HFF-Myc (cell line): ENCODE results near the gene IRF5.
"Not testable (repeated sequence)": the region's sequence is repeated elsewhere in the genome, so short reads cannot be mapped to it uniquely, and the experiment has no call there.

Source experiments
- DNase-seq: peaks from one replicate; pipeline ENCODE4 v3.0.0-alpha.2; 2011; ENCODE audit warnings: low read depth; ENCODE audit errors: extremely low read depth
- H3K4me3 ChIP-seq: replicated peaks from 2 replicates; pipeline ENCODE4 v1.5.1; 2011; ENCODE audit warnings: low read depth, mild to moderate bottlenecking, control low read depth, low read length
- CTCF ChIP-seq: IDR thresholded peaks from 2 replicates; pipeline ENCODE4 v1.5.1; 2012; ENCODE audit warnings: mild to moderate bottlenecking, low read depth, low read length, control low read depth; ENCODE audit errors: missing control alignments

IRF5 gene

GRCh38 chr7:128982105-128982504 is 44.4 kb downstream of the IRF5 start:
- H3K4me3 ChIP-seq: no peak overlapping the region
- TF ChIP-seq CTCF: no peak
- no peak for DNase-seq

- no peak for TF ChIP-seq CTCF
Measured at GRCh38 chr7:128985660-128986059, 47.9 kb downstream of the IRF5 start.

GRCh38 chr7:128986609-128987008 is 48.9 kb downstream of the IRF5 start:
- DNase-seq: no peak
- H3K4me3 ChIP-seq: no peak overlapping the region
- no peak for TF ChIP-seq CTCF

More at GRCh38 chr7:128985660-128986059, 47.9 kb downstream of the IRF5 start:
- DNase-seq: no peak
- H3K4me3 ChIP-seq: no peak overlapping the region

- no peak for TF ChIP-seq CTCF
- no peak overlapping the region for H3K4me3 ChIP-seq
- DNase-seq: no peak
Measured at GRCh38 chr7:128988372-128988771, 50.6 kb downstream of the IRF5 start.

- no peak for TF ChIP-seq CTCF
- DNase-seq: no peak
- no peak overlapping the region for H3K4me3 ChIP-seq
Measured at GRCh38 chr7:128989961-128990360, 52.2 kb downstream of the IRF5 start.

GRCh38 chr7:128993419-128993818 is 55.7 kb downstream of the IRF5 start:
- TF ChIP-seq CTCF: no peak
- DNase-seq: no peak
- no peak overlapping the region for H3K4me3 ChIP-seq

GRCh38 chr7:128994560-128994959 is 56.8 kb downstream of the IRF5 start:
- H3K4me3 ChIP-seq, DNase-seq: not testable (repeated sequence)
